22Rv1 (cell line): ENCODE measurements around the gene KLRC1.
"Not testable (repeated sequence)": the region's sequence is repeated elsewhere in the genome, so short reads cannot be mapped to it uniquely, and the experiment has no call there.

Experiments
- H3K27ac ChIP-seq: fragments of 450-650 bp; 2 replicates; pipeline ENCODE4 v1.5.1; 2017
- CTCF ChIP-seq: fragments of 450-650 bp; IDR thresholded peaks from 2 replicates; pipeline ENCODE4 v1.5.1; 2017; ENCODE audit warnings: mild to moderate bottlenecking
- ZFX ChIP-seq: fragments of 450-650 bp; IDR thresholded peaks from 2 replicates; pipeline ENCODE4 v1.6.1; 2017; ENCODE audit warnings: antibody characterized with exemption, borderline replicate concordance

KLRC1 gene

GRCh38 chr12:10453156-10453555 lies at the start of gene KLRC1:
Gene KLRC1, minus strand, starts transcription at chr12:10453377. Its CDS starts 2,221 bp downstream, at chr12:10451156.
- H3K27ac ChIP-seq, result no peak within 1 kb of the TSS
- no peak for TF ChIP-seq CTCF

- TF ChIP-seq ZFX (no peak), CTCF (peak; percentile 52)
- H3K27ac ChIP-seq, result no peak overlapping the region
Observed at GRCh38 chr12:10501030-10501429, 47.9 kb upstream of the KLRC1 start.

- H3K27ac ChIP-seq, result no peak overlapping the region
- no peak for TF ChIP-seq CTCF
- TF ChIP-seq ZFX, result no peak
Observed at GRCh38 chr12:10498042-10498441, 44.9 kb upstream of the KLRC1 start.

- no peak for TF ChIP-seq ZFX
- no peak for TF ChIP-seq CTCF
- no peak overlapping the region for H3K27ac ChIP-seq
Observed at GRCh38 chr12:10497602-10498001, 44.4 kb upstream of the KLRC1 start.

DNA sequence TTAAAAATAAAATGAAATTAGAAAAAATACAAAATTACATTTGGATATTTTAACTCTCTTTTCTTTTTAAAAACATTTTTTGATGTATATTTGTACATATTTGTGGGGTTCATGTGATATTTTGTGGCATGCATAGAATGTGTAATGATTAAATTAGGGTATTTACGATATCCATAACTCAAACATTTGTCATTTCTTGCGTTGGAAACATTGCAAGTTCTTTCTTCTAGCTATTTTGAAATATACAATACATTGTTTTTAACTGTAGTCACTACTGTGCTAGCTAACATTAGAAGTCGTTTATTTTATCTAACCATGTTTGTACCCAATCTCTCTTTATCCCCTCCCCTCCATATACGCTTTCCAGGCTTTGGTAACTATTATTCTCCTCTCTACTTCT lies 38.6 kb upstream of the KLRC1 start:
- no peak overlapping the region for H3K27ac ChIP-seq
- TF ChIP-seq CTCF, result no peak

GRCh38 chr12:10487328-10487727 lies 34.2 kb upstream of the KLRC1 start:
- H3K27ac ChIP-seq, result not testable (repeated sequence)

- H3K27ac ChIP-seq, result not testable (repeated sequence)
Observed at GRCh38 chr12:10481901-10482300, 28.7 kb upstream of the KLRC1 start.

DNA sequence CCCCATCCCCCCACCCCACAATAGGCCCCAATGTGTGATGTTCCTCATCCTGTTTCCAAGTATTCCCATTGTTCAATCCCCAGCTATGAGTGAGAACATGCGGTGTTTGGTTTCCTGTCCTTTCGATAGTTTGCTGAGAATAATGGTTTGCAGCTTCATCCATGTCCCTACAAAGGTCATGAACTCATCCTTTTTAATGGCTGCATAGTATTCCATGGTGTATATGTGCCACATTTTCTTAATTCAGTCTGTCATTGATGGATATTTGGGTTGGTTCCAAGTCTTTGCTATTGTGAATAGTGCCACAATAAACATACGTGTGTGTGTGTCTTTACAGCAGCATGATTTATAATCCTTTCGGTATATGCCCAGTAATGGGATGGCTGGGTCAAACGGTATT lies 19.6 kb upstream of the KLRC1 start:
- H3K27ac ChIP-seq, result not testable (repeated sequence)

GRCh38 chr12:10469701-10470100 lies 16.5 kb upstream of the KLRC1 start:
- TF ChIP-seq CTCF (no peak), ZFX (no peak)
- H3K27ac ChIP-seq, result no peak overlapping the region
